Keratinocyte (primary cell): ENCODE results near the gene RHBDL2.

Experiments used
- CTCF ChIP-seq, 3 experiments: IDR thresholded peaks in 1 of 3; conservative IDR thresholded peaks in 1 of 3; optimal IDR thresholded peaks in 1 of 3; 2 replicates in 2 of 3; 3 replicates in 1 of 3; pipeline versions ENCODE3 to v1.5.1; 2011; ENCODE audit warnings: low read length in 3 of 3, mild to moderate bottlenecking in 3 of 3, moderate library complexity in 2 of 3, control low read depth in 1 of 3, inconsistent platforms in 1 of 3; ENCODE audit not compliant: insufficient read depth in 2 of 3; ENCODE audit errors: extremely low read depth in 1 of 3
- EZH2 ChIP-seq: IDR thresholded peaks from one replicate; pipeline ENCODE4 v1.6.1; 2012; ENCODE audit warnings: inconsistent platforms, mild to moderate bottlenecking, low read length, moderate library complexity

GRCh38 chr1:38944547-38944946 is 2.9 kb upstream of the RHBDL2 start:
- no peak for TF ChIP-seq CTCF (optimal IDR thresholded peaks at IDR 0.05 in 1 of 3, IDR thresholded peaks at IDR 0.05 in 1 of 3, conservative IDR thresholded peaks at IDR 0.05 in 1 of 3; ENCODE audit: extremely low read depth in 1 of 3, insufficient read depth in 2 of 3, low read length in 3 of 3)
- no peak for TF ChIP-seq EZH2
